GM23248 (cell line): ENCODE measurements around the gene C5. TPM values are rescaled to one million over a fixed set of nuclear protein-coding genes. Genes with fewer than 3 reads are reported as not detected.

Experiments
- DNase-seq: peaks from one replicate; pipeline ENCODE4 v3.0.0-alpha.2; 2015
- H2AFZ ChIP-seq: fragments of 200-600 bp; sonication (generic); 2 replicates; pipeline ENCODE4 v1.6.1; 2016; ENCODE audit warnings: antibody characterized with exemption
- H3F3A ChIP-seq: fragments of 200-600 bp; sonication (generic); 2 replicates; pipeline ENCODE4 v1.6.1; 2016; ENCODE audit warnings: mild to moderate bottlenecking, antibody characterized with exemption, mixed run types; ENCODE audit not compliant: insufficient read depth
- H3K27ac ChIP-seq: fragments of 200-600 bp; sonication (generic); 2 replicates; pipeline ENCODE4 v1.5.1; 2016; ENCODE audit warnings: mild to moderate bottlenecking
- H3K27me3 ChIP-seq: fragments of 200-600 bp; sonication (generic); replicated peaks from 2 replicates; pipeline ENCODE4 v1.6.1; 2016; ENCODE audit warnings: mild to moderate bottlenecking; ENCODE audit not compliant: insufficient read depth
- H3K36me3 ChIP-seq: fragments of 200-600 bp; sonication (generic); 2 replicates; pipeline ENCODE4 v1.6.1; 2016; ENCODE audit warnings: low read depth, mild to moderate bottlenecking
- H3K4me1 ChIP-seq: fragments of 200-600 bp; sonication (generic); 2 replicates; pipeline ENCODE4 v1.6.1; 2016; ENCODE audit warnings: mild to moderate bottlenecking; ENCODE audit not compliant: insufficient read depth
- H3K4me2 ChIP-seq: fragments of 200-600 bp; sonication (generic); one replicate; pipeline ENCODE4 v1.6.1; 2016; ENCODE audit warnings: mild to moderate bottlenecking; ENCODE audit not compliant: unreplicated experiment
- H3K4me3 ChIP-seq: fragments of 200-600 bp; sonication (generic); 2 replicates; pipeline ENCODE4 v1.5.1; 2016; ENCODE audit warnings: mild to moderate bottlenecking
- H3K79me2 ChIP-seq: fragments of 200-600 bp; sonication (generic); 2 replicates; pipeline ENCODE4 v1.6.1; 2016; ENCODE audit warnings: mild to moderate bottlenecking; ENCODE audit not compliant: insufficient read depth
- H3K9ac ChIP-seq: fragments of 200-600 bp; sonication (generic); 2 replicates; pipeline ENCODE4 v1.6.1; 2016; ENCODE audit warnings: mild to moderate bottlenecking
- H3K9me2 ChIP-seq: fragments of 200-600 bp; sonication (generic); 2 replicates; pipeline ENCODE4 v1.6.1; 2016; ENCODE audit warnings: mixed run types, mild to moderate bottlenecking, moderate library complexity; ENCODE audit not compliant: insufficient read depth
- H3K9me3 ChIP-seq: fragments of 200-600 bp; sonication (generic); one replicate; pipeline ENCODE4 v1.6.1; 2017; ENCODE audit warnings: low read depth
- H4K20me1 ChIP-seq: fragments of 200-600 bp; sonication (generic); 2 replicates; pipeline ENCODE4 v1.6.0; 2016; ENCODE audit not compliant: insufficient read depth
- EZH2 ChIP-seq: fragments of 200-600 bp; sonication (generic); IDR thresholded peaks from 2 replicates; pipeline ENCODE4 v1.6.1; 2018; ENCODE audit warnings: antibody characterized with exemption, mild to moderate bottlenecking; ENCODE audit not compliant: insufficient read depth, poor library complexity, severe bottlenecking
- EZH2phosphoT487 ChIP-seq: fragments of 200-600 bp; sonication (generic); IDR thresholded peaks from 2 replicates; pipeline ENCODE4 v1.6.1; 2018; ENCODE audit warnings: antibody characterized with exemption, moderate library complexity, mild to moderate bottlenecking, low read depth; ENCODE audit not compliant: insufficient read depth
- WGBS, 2 experiments: methylation state at CpG; one replicate each; pipeline ENCODE4 v1.1.6; 2015 to 2017; ENCODE audit warnings: low lambda C conversion rate in 2 of 2, low coverage in 1 of 2; ENCODE audit errors: missing lambda C conversion rate in 2 of 2; 5-methylcytosine and 5-hydroxymethylcytosine counted together
- in situ Hi-C: fragments of 300-500 bp; cut with MboI; formaldehyde crosslinking; loops from 2 replicates; pipeline ENCODE4 v1.15.0; 2020
- polyA plus RNA-seq: library from polyadenylated mRNA; unstranded; fragments of >200 nt; fragmentation: Nextera tagmentation; extraction: Ambion mirVana; gene quantifications from 2 replicates; pipeline ENCODE4 v1.2.1, GENCODE V29; 2016
- total RNA-seq: library from RNA; depleted of rRNA; stranded (reverse); fragments of >200 nt; shearing (Covaris generic); gene quantifications from 2 replicates; pipeline ENCODE4 v1.2.3, GENCODE V29; 2014

C5 gene
- total and polyA plus RNA-seq, 2 experiments from 2014 or later: 1.2 to 1.6 TPM

DNA sequence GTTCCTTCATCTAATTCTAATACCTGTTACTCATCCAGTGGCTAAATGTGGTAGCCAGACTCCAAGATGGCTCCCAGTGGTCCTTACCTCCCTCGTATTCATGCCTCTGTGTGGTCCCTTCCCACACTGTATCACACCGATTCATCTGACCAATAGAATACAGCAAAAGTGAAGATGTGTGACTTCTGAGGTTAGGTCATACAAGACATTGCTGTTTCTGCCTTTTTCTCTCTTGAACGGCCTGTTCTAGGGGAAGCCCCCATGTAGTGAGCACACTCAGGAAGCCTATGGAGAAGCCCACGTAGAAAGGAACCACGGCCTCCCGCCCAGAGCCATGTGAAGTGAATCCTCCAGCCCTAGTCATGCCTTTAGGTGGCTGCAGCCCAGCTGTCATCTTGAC lies 9.4 kb upstream of the C5 start:
- Histone ChIP-seq H3K27ac (no peak overlapping the region), H2AFZ (no peak overlapping the region), H3K4me3 (no peak overlapping the region), H3K9ac (no peak overlapping the region), H3K79me2 (no peaks in the 10 kb centered on the region), H3K27me3 (no peaks in the 10 kb centered on the region), H3K9me2 (no peaks in the 10 kb centered on the region), H3K36me3 (no peaks in the 10 kb centered on the region), H3F3A (no peaks in the 10 kb centered on the region), H3K4me2 (no peak overlapping the region), H3K4me1 (no peaks in the 10 kb centered on the region), H4K20me1 (no peaks in the 10 kb centered on the region), H3K9me3 (no peaks in the 10 kb centered on the region)
- TF ChIP-seq EZH2 (no peak), EZH2phosphoT487 (no peak)
- 69 to 73% methylated on average over 6 of the region's 6 CpGs for WGBS, 2 experiments
- DNase-seq: no peak
- in situ Hi-C loops: no loop called here

DNA sequence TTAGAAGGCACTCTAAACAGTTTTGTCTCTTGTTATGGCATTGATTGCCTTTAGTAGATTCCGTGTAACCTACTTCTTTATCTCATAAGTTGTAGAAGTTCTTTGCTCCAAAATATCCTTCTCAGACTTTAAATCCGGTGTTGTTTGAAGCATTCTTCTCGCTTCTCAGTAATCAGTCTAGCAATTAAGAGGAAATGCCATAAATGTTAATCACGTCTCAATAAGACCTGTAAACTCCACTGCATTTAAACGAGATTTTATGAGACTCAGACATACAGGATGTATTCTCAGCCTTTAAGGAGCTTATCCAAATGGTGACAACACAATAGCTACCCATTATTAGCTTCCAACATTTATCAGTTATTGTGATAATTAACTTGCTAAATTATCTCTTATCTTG lies 7.7 kb upstream of the C5 start:
- Histone ChIP-seq H3K27ac (no peak overlapping the region), H3K9me2 (no peaks in the 10 kb centered on the region), H3K36me3 (no peaks in the 10 kb centered on the region), H3K4me2 (no peak overlapping the region), H3K9ac (no peak overlapping the region), H3K9me3 (no peaks in the 10 kb centered on the region), H3K79me2 (no peaks in the 10 kb centered on the region), H4K20me1 (no peaks in the 10 kb centered on the region), H3F3A (no peaks in the 10 kb centered on the region), H3K4me1 (no peaks in the 10 kb centered on the region), H2AFZ (no peak overlapping the region), H3K4me3 (no peak overlapping the region), H3K27me3 (no peaks in the 10 kb centered on the region)
- TF ChIP-seq EZH2 (no peak), EZH2phosphoT487 (no peak)
- in situ Hi-C loops: no loop called here
- 77 to 82% methylated on average over 5 of the region's 5 CpGs for WGBS, 2 experiments
- DNase-seq: no peak

DNA sequence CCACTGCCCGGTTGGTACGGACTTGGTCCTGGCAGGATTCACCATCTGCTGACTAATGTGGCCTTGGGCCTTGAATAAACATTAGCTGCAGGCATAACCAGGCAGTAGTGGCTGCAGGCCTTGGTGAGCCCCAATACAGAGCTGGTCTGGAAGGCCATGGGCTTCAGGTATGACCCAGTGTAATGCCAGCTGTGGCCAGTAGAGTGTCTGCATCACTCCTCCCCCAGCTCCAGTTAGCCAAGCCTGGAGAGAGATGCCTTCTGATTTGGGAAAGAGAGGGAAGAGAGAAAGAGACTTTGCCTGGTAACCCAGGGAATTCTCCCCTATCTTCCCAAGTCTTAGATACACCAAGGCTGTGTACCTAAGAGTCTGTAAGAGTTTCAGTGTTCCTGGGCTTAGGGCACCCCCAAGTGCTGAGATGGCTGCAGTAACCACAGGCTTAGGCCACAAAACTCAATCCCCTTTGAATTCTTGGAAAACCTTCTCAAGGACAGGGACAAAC lies 5.6 kb upstream of the C5 start:
- Histone ChIP-seq H3K9me3 (no peaks in the 10 kb centered on the region), H3K27me3 (no peaks in the 10 kb centered on the region), H3K4me3 (no peak overlapping the region), H2AFZ (no peak overlapping the region), H3K79me2 (no peaks in the 10 kb centered on the region), H3K4me1 (no peaks in the 10 kb centered on the region), H3K9ac (no peak overlapping the region), H3F3A (no peaks in the 10 kb centered on the region), H3K9me2 (no peaks in the 10 kb centered on the region), H3K4me2 (no peak overlapping the region), H3K27ac (no peak overlapping the region), H4K20me1 (no peaks in the 10 kb centered on the region), H3K36me3 (no peaks in the 10 kb centered on the region)
- TF ChIP-seq EZH2 (no peak), EZH2phosphoT487 (no peak)
- peak; percentile 20 for DNase-seq
- 93 to 95% methylated on average over 2 of the region's 2 CpGs for WGBS, 2 experiments
- in situ Hi-C loops: no loop called here

DNA sequence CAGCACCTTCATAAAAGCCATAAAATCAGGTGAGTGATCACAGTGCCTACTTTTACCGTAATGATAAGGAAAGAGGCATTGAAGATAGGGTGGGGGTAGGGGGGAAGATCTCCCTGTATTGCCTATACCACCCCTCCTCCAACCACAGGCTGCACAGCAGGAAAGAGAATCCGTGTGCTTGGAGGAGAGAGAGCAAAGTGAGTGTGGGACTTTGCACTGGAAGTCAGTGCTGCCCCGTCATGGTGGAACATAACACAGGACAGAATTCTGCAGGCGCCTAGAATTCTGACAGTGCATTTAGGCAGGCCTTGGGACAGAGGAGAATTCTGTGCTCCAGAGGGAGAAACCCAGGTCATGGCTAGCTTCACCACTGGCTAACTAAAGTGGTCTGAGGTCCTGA lies 3.5 kb upstream of the C5 start:
- Histone ChIP-seq H3K27ac (no peak overlapping the region), H3K9ac (no peak overlapping the region), H3K4me2 (no peak overlapping the region), H3K4me3 (no peak overlapping the region), H3K9me2 (no peaks in the 10 kb centered on the region), H3K4me1 (no peaks in the 10 kb centered on the region), H3K9me3 (no peaks in the 10 kb centered on the region), H3K36me3 (no peaks in the 10 kb centered on the region), H4K20me1 (no peaks in the 10 kb centered on the region), H2AFZ (no peak overlapping the region), H3K79me2 (no peaks in the 10 kb centered on the region), H3K27me3 (no peaks in the 10 kb centered on the region), H3F3A (no peaks in the 10 kb centered on the region)
- 72 to 83% methylated on average over 4 of the region's 4 CpGs for WGBS, 2 experiments
- DNase-seq: no peak
- in situ Hi-C loops: no loop called here
- no peak for TF ChIP-seq EZH2
- TF ChIP-seq EZH2phosphoT487: no peak

DNA sequence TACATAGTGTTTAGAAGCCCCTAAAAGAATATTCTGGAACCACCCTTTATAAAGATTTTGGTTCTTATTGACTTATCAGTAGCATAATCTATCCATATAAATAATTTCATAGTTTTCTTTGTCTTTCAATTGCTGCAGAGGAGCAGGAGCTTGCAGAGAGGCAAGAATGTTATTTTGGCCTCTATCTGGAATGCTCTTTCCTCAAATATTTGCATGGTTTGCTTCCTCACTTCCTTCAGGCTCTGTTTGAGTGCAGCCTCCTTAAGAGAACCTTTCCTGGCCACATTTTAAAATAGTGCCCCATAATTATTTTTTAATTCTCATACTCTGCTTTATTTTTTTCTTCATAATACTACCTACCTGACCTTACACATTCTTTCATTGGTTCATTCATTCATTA lies 1.5 kb downstream of the C5 start:
- H3K9ac ChIP-seq: no peak overlapping the region

More for the DNA sequence above, 1.5 kb downstream of the C5 start:
- DNase-seq: peak; percentile 12
- Histone ChIP-seq H3F3A (no peaks in the 10 kb centered on the region), H3K36me3 (no peaks in the 10 kb centered on the region), H3K9me3 (no peaks in the 10 kb centered on the region), H3K27ac (no peak overlapping the region), H2AFZ (no peak overlapping the region), H3K9me2 (no peaks in the 10 kb centered on the region), H3K4me2 (no peak overlapping the region), H3K27me3 (no peaks in the 10 kb centered on the region), H3K4me1 (no peaks in the 10 kb centered on the region), H3K4me3 (no peak overlapping the region), H4K20me1 (no peaks in the 10 kb centered on the region), H3K79me2 (no peaks in the 10 kb centered on the region)
- in situ Hi-C loops: no loop called here
- TF ChIP-seq EZH2phosphoT487 (no peak), EZH2 (no peak)
